Osteocyte (in vitro differentiated cells): ENCODE results near the gene ZNF19. TPM values are rescaled to one million over a fixed set of nuclear protein-coding genes. Genes with fewer than 3 reads are reported as not detected.
"Not testable (repeated sequence)": the region's sequence is repeated elsewhere in the genome, so short reads cannot be mapped to it uniquely, and the experiment has no call there.

ENCODE experiments used
- DNase-seq: peaks from one replicate; pipeline ENCODE4 v3.0.0; 2021; ENCODE audit warnings: mixed read lengths; ENCODE audit not compliant: unreplicated experiment; ENCODE audit errors: extremely low spot score
- H3K27ac Mint-ChIP-seq: one replicate; pipeline ENCODE4 v1.8.0; 2021; ENCODE audit warnings: mild to moderate bottlenecking, mixed read lengths; ENCODE audit not compliant: unreplicated experiment
- H3K27me3 Mint-ChIP-seq: one replicate; pipeline ENCODE4 v1.8.0; 2021; ENCODE audit warnings: mixed read lengths; ENCODE audit not compliant: unreplicated experiment
- H3K36me3 Mint-ChIP-seq: one replicate; pipeline ENCODE4 v1.8.0; 2021; ENCODE audit warnings: mixed read lengths; ENCODE audit not compliant: unreplicated experiment
- H3K4me1 Mint-ChIP-seq: one replicate; pipeline ENCODE4 v1.8.0; 2021; ENCODE audit warnings: mixed read lengths; ENCODE audit not compliant: unreplicated experiment
- H3K4me3 Mint-ChIP-seq: one replicate; pipeline ENCODE4 v1.8.0; 2021; ENCODE audit warnings: mild to moderate bottlenecking, moderate library complexity, mixed read lengths; ENCODE audit not compliant: unreplicated experiment
- H3K9me3 Mint-ChIP-seq: one replicate; pipeline ENCODE4 v1.8.0; 2021; ENCODE audit warnings: mixed read lengths; ENCODE audit not compliant: unreplicated experiment
- CTCF ChIP-seq: fragments of 200-600 bp; sonication (generic); IDR thresholded peaks from 2 replicates; pipeline ENCODE4 v1.5.0; 2021; ENCODE audit warnings: antibody characterized with exemption, mild to moderate bottlenecking, moderate library complexity
- total RNA-seq: library from RNA; stranded (reverse); gene quantifications from 2 replicates; pipeline ENCODE4 v1.2.1, GENCODE V29; 2021

Gene ZNF19
- total RNA-seq, 1 donor from 2014 or later, result 5.8 TPM

- Mint-ChIP-seq H3K27ac (no peak overlapping the region), H3K4me3 (no peak overlapping the region), H3K4me1 (no peaks in the 10 kb centered on the region), H3K9me3 (no peaks in the 10 kb centered on the region), H3K36me3 (no peaks in the 10 kb centered on the region), H3K27me3 (peaks cover 13% of the 10 kb centered on the region)
- DNase-seq, result no peak
- TF ChIP-seq CTCF, result no peak
These were observed 25.4 kb upstream of the ZNF19 start for GRCh38 chr16:71514476-71514875.

DNA sequence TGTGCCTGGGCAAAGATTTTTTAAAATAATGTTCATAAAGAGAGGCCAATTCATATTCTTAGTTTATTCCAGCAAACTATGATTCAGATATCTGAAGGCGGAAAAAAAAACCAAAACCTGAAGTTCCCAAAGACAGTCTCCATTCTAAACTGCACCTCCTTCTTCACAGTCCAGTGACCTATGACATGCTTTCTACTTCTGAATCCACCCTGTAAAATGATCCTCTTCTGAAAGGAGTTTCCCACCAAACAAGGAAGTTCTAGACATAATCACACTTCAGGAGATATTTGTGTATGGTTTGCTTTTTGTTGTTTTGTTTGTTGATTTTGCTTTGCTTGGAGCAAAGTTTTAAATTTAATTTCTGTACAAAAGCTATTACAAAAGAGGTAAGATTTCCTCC is 24.2 kb upstream of the ZNF19 start:
- H3K9me3 Mint-ChIP-seq, result no peaks in the 10 kb centered on the region
- no peaks in the 10 kb centered on the region for H3K4me1 Mint-ChIP-seq
- no peaks in the 10 kb centered on the region for H3K36me3 Mint-ChIP-seq
- H3K27me3 Mint-ChIP-seq, result peaks cover 23% of the 10 kb centered on the region
- no peak for TF ChIP-seq CTCF
- H3K4me3 Mint-ChIP-seq, result no peak overlapping the region
- H3K27ac Mint-ChIP-seq, result no peak overlapping the region
- DNase-seq, result no peak

- no peak for DNase-seq
- H3K4me3 Mint-ChIP-seq, result no peak overlapping the region
- H3K27ac Mint-ChIP-seq, result no peak overlapping the region
- peaks cover 36% of the 10 kb centered on the region for H3K27me3 Mint-ChIP-seq
- no peaks in the 10 kb centered on the region for H3K36me3 Mint-ChIP-seq
- no peaks in the 10 kb centered on the region for H3K9me3 Mint-ChIP-seq
- TF ChIP-seq CTCF, result no peak
- H3K4me1 Mint-ChIP-seq, result no peaks in the 10 kb centered on the region
These were observed 17.9 kb upstream of the ZNF19 start for GRCh38 chr16:71507061-71507460.

- TF ChIP-seq CTCF, result no peak
- no peaks in the 10 kb centered on the region for H3K9me3 Mint-ChIP-seq
- H3K4me1 Mint-ChIP-seq, result no peaks in the 10 kb centered on the region
- no peak overlapping the region for H3K27ac Mint-ChIP-seq
- no peak for DNase-seq
- peaks cover 34% of the 10 kb centered on the region for H3K27me3 Mint-ChIP-seq
- H3K36me3 Mint-ChIP-seq, result no peaks in the 10 kb centered on the region
- H3K4me3 Mint-ChIP-seq, result no peak overlapping the region
These were observed 15.8 kb upstream of the ZNF19 start for GRCh38 chr16:71504901-71505300.

DNA sequence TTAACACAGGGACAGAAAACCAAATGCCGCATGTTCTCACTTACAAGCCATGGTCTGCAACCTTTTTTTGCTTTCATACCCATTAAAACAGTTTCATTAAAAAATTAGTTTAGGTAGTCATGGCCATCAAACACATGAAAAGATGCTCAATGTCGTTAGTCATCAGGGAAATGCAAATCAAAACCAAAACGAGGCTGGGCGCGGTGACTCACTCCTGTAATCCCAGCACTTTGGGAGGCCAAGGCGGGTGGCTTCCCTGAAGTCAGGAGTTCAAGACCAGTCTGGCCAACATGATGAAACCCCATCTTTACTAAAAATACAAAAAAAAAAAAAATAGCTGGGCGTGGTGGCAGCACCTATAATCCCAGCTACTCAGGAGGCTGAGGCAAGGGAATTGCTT is 14.9 kb upstream of the ZNF19 start:
- DNase-seq, H3K36me3 Mint-ChIP-seq, H3K4me3 Mint-ChIP-seq, H3K4me1 Mint-ChIP-seq, H3K27ac Mint-ChIP-seq, H3K9me3 Mint-ChIP-seq: not testable (repeated sequence)
- peaks cover 28% of the 10 kb centered on the region for H3K27me3 Mint-ChIP-seq

DNA sequence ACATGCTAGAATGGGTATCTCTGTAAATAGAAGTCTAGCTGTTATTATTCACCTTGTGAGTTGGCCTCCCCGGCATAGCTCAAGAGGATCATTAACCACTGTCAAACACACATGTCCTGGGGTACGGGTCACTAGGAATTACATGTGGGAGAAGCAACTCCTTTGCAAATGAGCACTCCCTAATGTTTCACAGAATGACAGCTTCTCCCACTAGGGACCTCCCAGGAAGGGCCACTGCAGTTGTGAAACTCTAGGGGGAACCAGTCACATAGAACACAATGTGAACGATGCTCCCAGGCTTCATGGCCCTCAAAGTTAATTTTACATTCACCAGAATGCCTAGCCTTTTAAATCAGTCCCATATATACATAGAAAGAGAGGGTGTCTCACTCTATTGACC is 12.4 kb upstream of the ZNF19 start:
- Mint-ChIP-seq H3K9me3 (no peaks in the 10 kb centered on the region), H3K4me3 (no peak overlapping the region), H3K27ac (no peak overlapping the region), H3K4me1 (no peaks in the 10 kb centered on the region), H3K27me3 (peaks cover 24% of the 10 kb centered on the region), H3K36me3 (no peaks in the 10 kb centered on the region)
- no peak for TF ChIP-seq CTCF
- DNase-seq, result no peak
